Measurements from ENCODE around the gene KDM2B.

KDM2B gene

DNA sequence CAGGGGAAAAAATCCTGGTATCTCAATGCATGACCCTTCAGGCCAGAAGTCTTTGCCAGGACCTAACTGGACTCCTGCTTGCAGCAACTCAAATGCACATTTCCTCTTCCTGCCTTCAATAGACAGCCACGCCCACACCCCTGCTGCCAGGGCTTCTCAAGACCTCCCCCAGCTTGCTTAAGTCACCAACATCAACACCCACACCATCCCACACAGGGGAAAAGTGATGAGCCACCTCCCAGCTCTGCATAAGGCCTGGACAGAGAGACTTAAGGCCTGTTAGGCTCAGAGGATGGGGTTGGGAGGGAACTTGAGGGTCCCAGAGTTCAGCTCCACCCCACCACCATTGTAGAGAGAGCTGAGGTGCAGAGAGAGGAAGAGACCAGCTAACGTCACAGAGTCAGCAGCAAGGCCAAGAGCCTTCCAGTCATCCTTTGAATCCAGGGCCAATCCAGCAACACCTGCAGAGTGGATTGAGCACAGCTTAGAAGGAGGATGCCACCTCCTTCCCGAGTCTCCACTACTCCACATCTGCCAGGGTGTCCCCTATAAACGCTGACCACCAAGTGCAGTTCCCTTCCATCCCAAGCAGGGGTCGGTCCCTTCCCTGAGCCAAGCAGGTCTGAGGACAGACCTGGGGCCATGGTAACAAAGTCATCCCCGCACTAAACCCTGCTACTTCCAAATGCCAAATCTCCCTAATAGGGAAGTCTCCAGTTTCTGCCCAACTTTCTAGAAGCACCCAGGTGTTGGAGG, 50.0 kb downstream of the KDM2B start:
- peak; percentile 42 for DNase-seq (ENCODE audit: low read depth, low spot score)

DNA sequence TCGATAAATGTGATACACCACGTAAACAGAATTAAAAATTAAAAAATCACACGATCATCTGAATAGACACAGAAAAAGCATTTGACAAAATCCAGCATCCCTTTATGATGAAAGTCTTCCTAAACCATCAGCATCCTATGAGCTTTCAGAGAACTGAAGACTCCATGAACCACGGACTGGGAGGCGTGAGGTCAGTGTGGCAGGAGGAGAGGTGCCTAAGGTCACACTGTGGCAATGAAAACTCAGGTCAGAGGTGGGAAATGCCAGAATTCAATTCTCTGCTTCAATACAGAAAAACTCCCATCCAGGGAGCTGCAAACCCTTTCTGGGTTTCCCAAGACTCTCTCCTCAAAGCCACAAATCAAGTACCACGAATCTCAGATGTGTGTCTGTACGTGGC, 51.6 kb downstream of the KDM2B start:
- no peak for DNase-seq (ENCODE audit: low read depth, low spot score)

DNA sequence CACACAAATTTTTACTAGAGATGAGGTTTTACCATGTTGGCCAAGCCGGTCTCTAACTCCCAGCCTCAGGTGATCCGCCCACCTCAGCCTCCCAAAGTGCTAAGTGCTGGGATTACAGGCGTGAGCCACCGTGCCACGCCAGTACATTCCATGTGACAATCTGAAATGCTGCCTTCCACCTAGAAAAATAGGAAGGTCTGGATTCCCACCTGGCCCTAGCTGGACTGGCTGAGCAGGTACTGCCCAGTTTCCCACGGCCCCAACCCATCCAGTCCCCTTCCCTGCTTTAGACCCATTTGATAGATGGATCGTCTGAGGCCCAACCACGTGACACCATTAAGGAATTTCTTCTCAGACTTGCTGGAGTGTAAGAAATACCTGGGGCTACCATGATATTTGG, 55.4 kb downstream of the KDM2B start:
- DNase-seq (ENCODE audit: low read depth, low spot score): no peak

DNA sequence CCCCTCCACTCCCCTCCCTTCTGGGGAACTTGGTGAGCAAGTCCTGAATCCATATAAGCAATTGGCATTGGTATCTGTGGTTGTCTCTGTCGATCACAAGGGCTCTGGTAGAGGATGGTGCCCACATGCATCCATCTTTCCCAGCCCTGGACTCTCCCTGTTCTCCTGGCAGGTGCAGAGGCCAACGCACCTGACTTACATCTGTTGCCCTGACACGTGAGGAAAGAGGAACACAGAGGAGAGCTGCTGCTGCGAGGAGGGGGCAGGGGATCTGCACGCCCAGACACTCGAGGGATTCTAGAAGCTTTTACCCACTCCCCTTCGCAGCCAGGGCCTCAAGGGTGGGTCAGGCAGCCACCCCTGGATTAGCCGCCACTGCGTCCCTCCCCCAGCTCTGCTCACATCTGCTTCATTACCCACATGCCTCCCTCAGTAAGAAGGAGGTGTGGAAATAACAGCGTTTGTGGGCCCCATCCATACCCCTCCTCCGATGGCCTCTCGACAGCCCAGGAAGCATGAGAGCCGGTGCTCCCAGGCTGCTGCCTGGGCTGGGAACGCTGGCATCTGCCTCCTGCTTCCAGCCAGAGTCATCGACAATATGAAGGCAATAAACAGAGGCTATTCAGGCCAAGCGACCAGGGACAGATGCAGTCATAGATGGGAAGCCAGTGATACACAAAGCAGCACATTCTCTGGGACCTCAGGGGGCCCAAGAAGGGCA, 56.5 kb downstream of the KDM2B start:
- no peak for DNase-seq (ENCODE audit: low read depth, low spot score)

DNA sequence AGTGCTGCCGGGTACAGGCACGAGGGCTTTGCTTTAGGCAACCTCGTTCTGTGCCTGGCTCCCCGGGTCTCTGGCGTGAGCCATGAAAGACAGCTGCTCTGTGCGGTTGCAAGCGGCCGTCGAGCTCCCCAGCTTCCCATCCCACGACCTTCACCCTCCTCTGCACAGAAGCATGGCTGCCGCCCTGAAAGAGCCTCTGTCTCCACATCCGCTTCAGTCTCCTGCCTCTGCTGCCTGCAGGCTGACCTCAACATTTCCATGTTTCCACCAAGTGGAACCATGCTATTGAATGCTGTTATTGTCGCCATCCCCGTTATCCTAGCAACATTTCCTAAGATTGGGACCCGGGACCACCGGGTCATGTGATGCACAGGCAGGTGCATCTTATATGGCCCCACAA, 57.1 kb downstream of the KDM2B start:
- no peak for DNase-seq (ENCODE audit: low read depth, low spot score)

DNA sequence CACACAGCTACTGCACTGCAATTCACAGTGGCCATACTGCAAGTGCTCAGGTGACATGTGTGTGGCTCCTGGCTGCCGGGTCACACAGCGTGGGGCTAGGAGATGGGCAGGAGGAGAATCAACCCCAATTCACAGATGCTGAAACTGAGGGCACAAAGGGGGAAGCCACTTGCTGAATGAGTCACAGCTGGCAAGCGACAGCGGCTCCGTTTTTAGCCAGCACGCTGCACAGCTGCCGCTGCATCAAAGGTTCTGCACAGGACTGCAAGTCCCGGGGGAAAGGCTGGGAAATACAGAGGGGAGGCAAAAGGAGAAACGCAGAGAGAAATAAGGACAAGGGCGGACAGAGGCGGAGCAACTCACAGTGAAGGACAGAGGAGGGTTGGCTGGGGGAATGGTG, 57.9 kb downstream of the KDM2B start:
- DNase-seq (ENCODE audit: low read depth, low spot score): no peak

DNA sequence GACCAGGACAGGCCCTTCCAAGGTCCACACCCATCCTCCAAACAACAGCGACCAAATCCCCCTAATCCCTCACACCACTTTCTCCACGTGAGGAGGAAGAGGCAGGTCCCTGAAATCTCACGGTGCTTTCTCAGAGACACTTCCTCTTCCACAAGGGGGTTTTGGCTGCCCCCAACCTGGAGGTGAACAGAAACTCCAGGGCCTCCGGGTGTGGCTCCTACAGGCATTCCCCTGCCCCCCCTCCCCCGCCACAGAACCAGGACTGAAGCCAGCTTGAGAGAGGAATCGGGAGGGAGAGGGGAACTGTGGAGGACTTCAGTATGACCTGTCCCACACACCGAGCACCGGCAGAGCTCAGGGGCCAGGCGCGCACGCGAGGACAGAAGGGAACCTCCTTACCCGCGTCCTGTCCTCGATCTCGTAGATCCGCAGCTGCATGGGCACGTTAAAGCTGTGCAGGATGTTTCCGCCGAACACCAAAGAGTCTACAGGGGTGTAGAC, 60.2 kb downstream of the KDM2B start:
- no peak for DNase-seq (ENCODE audit: low read depth, low spot score)

DNA sequence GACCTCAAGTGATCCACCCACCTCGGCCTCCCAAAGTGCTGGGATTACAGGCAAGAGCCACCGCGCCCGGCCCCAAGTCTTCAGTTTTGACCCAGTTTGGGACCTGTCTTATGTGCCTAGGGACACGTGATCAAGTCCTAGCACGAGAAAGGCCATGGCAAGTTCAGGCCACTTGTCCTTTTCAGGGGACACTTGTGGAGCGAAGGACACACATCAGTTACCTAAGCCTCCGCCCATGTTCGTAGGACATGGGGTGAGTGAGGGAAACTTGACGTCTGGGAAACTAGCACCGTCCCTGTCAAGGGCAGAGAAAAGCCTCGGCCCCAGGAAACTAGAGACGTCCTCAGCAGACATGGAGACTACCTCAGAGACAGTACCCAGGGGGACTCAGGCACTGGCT, 60.7 kb downstream of the KDM2B start:
- DNase-seq (ENCODE audit: low read depth, low spot score): no peak

DNA sequence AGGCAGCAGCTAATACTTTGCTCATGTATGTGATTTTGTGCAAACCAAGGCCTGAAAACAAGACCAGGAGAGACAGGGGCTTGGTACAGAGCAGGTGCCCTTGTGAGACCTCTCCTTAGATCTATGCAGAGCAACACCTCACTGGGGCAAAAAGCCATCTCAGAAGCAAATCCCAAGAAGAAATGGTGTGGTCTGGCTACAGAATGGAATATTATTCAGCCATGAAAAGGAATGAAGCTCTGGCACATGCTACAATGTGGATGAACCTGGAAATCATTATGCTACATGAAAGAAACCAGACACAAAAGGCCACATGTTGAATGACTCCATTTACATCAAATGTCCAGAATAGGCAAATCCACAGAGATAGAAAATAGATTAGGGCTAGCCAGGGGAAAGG, 61.6 kb downstream of the KDM2B start:
- no peak for DNase-seq (ENCODE audit: low read depth, low spot score)

DNA sequence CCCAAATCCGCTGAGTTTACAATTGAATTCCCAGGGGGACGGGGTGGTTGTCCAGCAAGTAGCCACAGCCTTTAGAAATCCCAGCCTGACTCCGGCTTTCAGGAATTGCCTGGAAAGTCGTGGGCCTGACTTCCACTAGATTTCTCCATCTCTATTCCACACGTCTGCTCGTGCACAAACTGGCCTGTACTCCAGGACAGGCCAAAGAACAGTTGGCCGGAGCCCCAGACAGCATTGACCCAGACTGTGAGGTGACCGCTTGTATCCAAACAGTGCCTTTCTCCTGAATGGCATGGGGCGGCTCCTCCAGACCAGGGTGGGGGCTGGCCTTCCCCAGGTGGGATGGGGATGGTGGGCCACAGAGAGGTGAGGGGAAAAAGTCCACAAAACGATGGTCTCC, 62.2 kb downstream of the KDM2B start:
- DNase-seq (ENCODE audit: low read depth, low spot score): no peak

DNA sequence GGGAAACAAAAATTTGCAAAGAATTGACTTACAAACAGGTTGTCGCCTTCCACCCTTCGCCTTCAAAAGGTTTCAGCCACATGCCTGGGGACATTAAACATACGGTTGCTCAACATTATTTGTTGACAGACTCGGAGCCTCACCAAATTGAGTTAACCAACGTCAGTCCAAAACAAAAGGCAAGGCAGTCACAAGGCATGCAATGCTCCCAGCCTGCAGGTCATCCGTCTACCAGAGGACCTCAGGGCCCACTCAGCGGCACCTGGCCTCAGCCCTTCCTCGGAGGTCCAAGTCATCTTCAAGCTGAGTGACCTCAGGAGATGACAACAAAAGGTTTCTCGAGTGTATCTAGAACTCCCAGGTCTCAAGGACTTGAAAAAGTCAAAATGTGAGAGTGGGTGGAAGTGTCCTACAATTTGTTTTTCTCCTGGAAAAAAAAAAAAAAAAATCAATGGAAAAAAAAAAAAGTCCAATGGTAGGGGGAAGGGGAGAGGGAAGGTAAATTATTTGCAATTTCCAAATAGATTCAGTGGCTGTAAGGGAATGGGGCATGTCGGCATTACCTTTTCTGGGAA, 64.3 kb downstream of the KDM2B start:
- DNase-seq (ENCODE audit: low read depth, low spot score): no peak

DNA sequence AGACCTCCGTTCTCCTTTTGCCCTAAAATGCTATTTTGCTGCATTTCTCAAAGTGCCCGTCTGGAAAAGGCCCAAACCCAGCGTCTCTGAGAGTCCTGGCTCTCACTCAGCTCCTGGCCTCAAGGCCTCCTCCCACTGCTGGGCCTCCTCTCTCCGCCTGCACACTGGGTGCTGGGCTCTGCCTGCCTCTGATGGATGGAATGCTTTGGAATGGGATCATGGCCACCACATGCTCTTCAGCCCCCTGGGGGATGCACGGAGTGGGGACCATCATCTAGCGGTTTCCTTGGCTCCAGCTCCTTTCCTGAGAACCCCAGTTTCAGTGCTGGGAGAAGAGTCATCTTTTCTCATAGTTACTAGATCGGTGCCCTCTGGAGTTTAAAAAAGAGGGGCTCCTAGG, 65.2 kb downstream of the KDM2B start:
- no peak for DNase-seq (ENCODE audit: low read depth, low spot score)

DNA sequence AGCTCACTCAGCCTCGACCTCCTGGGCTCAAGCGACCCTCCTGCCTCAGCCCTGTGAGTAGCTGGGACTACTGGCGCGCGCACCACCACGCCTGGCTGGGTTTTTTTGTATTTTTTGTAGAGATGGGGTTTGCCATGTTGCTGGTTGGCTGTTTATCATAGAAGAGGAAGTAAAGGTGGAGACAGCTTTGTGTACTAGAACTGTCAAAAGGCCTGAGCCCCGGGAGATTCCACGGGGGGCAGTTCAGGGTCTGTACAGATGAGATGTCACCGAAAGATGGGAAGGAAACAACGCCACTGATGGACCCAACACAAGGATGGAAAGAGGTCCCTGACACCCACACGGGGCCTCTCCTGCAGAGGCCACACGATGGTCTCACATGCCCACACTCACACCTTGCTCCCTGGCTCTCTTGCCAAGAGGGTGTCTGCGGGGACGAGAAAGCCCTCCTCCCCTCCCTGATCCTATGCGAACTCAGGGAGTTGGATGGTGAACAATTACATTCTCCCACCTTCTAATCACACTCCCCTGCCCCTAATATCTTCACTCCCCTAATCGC, 66.6 kb downstream of the KDM2B start:
- no peak for DNase-seq (ENCODE audit: low read depth, low spot score)

DNA sequence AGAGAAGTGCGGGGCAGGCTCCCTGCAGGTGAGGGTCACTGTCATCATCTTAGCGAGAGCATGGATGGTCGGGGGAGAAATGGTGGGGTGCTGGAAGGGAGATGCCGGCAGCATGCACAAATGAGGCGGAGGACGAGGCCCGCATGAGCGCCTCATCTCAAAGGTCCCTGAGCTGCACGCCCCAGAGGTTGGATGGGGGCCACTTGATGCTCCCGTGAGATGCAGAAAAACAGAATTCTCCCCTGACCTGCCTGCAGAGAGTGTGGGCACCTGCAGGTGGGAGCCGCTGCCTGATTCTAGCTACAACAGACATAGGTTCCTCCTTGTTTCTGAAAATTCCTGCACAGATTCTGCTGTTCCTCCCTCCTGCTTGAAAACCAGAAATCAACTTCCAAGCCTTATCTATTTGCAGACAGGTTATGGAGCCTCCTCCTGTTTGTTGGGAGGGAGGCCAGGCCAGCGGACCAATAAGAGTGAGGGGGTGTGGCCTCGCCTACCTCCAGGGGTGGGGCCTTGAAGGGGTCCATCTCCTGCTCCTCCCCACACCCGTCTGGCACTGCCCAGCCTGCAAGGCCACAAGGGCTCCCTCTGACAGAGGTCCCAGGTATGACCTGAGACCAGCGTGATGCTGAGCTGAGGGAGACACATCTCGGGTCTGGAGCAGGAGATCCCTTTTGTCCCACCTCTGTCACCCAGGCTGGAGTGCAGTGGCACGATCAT, 67.2 kb downstream of the KDM2B start:
- no peak for DNase-seq (ENCODE audit: low read depth, low spot score)

DNA sequence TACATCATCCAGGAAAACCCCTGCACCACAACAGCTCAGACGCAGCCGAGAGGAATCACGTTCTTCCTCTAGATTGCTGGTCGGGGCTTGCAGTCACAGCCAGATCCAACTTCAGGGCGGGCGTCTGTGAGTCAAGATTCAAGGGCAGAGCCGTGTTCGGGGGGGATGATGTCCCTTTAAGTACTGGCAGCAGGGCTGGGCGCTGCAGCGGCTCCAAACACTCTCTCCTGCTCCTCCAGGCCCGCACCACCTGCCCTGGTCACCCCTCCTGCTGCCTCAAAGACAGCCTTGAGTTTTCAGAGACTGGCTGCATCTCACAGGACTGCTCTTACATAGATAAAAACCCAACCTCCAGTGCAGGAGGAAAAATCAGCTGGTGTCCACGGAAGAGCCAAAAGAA, 68.3 kb downstream of the KDM2B start:
- DNase-seq (ENCODE audit: low read depth, low spot score): no peak

DNA sequence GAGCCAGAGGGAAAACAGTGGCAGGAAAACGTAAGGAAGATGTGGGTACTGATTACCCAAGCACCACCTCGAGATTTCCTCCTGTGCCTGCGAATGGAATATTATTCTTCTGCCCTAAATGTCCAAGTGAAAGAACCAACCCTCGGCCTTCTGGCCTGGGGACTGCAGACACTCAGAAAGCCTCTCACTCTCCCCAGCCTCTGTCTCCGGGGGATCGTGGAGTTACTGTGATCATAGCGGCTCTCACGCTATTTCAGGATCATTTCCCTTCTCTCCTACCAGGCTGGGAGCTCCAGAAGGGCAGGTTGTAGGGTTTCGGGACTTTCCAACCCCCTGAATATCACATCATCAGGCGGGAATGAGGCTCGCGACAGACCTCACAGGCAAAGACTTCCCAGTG, 68.9 kb downstream of the KDM2B start:
- no peak for DNase-seq (ENCODE audit: low read depth, low spot score)

DNA sequence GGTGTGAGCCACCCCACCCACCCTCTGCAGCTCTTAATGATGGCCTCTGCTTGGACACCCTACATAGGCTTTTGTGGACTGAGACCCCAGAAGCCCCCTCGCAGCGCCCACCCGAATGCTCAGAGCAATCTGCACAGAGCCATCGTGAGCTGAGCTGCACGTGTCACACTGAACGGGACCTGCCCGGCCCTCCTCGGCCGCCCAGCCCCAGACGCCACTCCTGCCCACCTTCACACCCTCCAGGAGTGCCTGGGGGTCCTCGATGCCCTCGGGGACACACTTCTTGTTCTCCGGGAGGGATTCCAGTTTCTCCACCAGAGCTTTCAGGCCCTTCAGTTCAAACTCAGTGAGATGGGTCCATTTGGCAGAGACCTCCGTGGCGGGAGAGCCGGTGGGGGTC, 71.5 kb downstream of the KDM2B start:
- DNase-seq (ENCODE audit: low read depth, low spot score): no peak

DNA sequence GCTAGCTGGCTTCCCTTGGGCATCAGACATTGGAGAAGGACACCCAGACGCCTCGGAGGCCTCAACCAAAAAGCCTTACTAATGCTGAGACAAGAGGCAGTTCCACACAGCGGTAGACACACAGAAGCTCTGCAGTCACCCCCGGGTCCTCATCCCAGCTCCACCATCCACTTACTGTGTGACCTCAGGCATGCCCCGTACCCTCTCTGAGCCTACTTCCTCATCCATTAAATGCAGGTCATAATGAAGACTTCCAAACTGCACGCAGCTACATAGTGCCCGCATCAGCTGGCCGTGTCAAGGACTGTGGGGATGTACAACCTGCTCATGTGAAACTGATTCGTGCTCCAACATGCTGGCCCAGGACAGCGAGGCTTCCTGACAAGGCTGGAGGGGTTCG, 72.3 kb downstream of the KDM2B start:
- no peak for DNase-seq (ENCODE audit: low read depth, low spot score)

DNA sequence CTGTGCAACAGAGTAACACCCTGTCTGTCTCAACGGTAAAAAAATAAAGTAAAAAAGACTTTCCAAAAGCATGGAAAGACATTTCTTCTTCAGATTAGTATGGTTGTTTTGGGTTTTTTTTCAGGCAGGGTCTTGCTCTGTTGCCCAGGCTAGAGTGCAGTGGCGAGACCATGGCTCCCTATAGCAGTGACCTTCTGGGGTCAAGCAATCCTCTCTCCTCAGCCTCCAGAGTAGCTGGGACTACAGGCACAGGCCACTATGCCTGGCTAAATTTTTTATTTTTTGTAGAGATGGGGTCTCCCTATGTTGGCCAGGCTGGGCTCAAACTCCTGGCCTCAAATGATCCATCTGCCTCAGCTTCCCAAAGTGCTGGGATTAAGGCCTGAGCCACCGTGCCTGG, 72.8 kb downstream of the KDM2B start:
- no peak for DNase-seq (ENCODE audit: low read depth, low spot score)

DNA sequence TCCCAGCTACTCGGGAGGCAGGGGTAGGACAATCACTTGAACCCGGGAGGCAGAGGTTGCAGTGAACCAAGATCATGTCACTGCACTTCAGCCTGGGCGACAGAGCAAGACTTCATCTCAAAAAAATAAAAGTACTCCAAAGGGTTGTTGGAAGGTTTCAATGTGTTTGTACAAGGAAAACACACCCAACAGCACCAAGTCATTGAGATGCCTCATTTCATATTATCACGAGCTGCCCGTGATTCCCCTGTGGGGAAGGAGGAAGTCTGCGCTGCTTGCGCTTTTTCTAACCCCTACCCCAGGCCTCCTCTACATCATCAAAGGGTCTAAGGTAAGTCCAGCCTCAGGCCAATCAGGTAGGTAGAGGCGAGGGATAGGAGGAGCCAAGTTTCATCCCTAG, 73.6 kb downstream of the KDM2B start:
- DNase-seq (ENCODE audit: low read depth, low spot score): no peak

DNA sequence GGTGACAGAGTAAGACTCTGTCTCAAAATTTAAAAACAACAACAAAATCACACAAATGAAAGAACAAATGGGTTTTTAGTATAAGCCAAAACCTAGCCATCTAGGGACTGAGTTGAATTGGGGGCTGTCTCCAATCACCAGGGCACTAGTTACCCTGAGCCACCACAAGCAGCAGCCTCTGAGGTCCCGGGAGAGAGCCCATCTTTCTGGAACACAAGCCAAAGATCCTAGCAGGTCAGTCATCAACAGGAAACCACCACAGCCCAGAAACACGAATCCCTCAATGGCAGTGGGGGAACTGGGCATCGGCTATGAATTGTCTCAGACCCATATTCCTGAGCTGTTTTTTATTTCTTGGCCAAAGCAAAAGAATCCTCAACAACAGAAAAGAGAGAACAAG, 75.3 kb downstream of the KDM2B start:
- no peak for DNase-seq (ENCODE audit: low read depth, low spot score)

DNA sequence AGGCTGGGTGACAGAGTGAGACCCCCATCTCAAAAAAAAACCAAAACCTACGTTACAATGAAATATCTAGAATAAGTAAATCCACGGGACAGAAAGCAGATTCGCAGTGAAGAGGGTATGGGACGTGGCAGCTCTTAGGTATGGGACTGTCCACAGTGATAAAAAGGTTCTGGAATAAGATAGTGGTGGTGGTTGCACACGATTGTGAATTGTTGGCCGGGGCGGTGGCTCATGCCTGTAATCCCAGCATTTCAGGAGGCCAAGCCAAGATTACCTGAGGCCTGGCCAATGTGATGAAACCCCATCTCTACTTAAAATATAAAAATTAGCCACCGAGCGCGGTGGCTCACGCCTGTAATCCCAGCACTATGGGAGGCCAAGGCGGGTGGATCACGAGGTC, 76.3 kb downstream of the KDM2B start:
- no peak for DNase-seq (ENCODE audit: low read depth, low spot score)

Data from activated naive CD8-positive, alpha-beta T cell treated with anti-CD3 and anti-CD28 coated beads, Interleukin-2, amount 50 U/mL, for 16 hours (primary cell).